OCI-LY3 (cell line): ENCODE measurements around the gene LDLRAD4.

Source experiments
- H2AFZ ChIP-seq: fragments of 200-600, 300-600 bp; shearing (Covaris generic); 2 replicates; pipeline ENCODE4 v1.6.0; 2014; ENCODE audit warnings: antibody characterized with exemption, low read depth, low read length
- H3K27ac ChIP-seq: fragments of 200-600, 300-600 bp; sonication (generic); 2 replicates; pipeline ENCODE4 v1.5.1; 2014; ENCODE audit warnings: mild to moderate bottlenecking, low read length, moderate library complexity, mixed read lengths
- H3K27me3 ChIP-seq: fragments of 200-600, 300-600 bp; sonication (generic); 2 replicates; pipeline ENCODE4 v1.6.1; 2014; ENCODE audit warnings: low read depth, low read length, mixed read lengths
- H3K36me3 ChIP-seq: fragments of 200-600, 300-600 bp; sonication (generic); replicated peaks from 2 replicates; pipeline ENCODE3; 2014; ENCODE audit warnings: low read depth, low read length, mixed read lengths
- H3K4me1 ChIP-seq: fragments of 300-600, 200-600 bp; sonication (generic); 2 replicates; pipeline ENCODE4 v1.6.1; 2014; ENCODE audit warnings: low read length, mixed read lengths
- H3K4me2 ChIP-seq: fragments of 200-600, 300-600 bp; sonication (generic); 2 replicates; pipeline ENCODE4 v1.6.1; 2014; ENCODE audit warnings: low read length, mixed read lengths
- H3K4me3 ChIP-seq: fragments of 300-600, 200-600 bp; sonication (generic); 2 replicates; pipeline ENCODE4 v1.5.1; 2014; ENCODE audit warnings: antibody characterized with exemption, mild to moderate bottlenecking, low read length, moderate library complexity
- H3K79me2 ChIP-seq: fragments of 300-600, 200-600 bp; shearing (Covaris generic); 2 replicates; pipeline ENCODE4 v1.6.1; 2014; ENCODE audit warnings: mild to moderate bottlenecking, low read length, mixed read lengths
- H3K9ac ChIP-seq: fragments of 300-600, 200-600 bp; shearing (Covaris generic); 2 replicates; pipeline ENCODE4 v1.6.0; 2014; ENCODE audit warnings: mild to moderate bottlenecking, low read length, moderate library complexity
- H3K9me3 ChIP-seq: fragments of 200-600, 300-600 bp; shearing (Covaris generic); 2 replicates; pipeline ENCODE4 v1.6.1; 2014; ENCODE audit warnings: low read length, mixed read lengths; ENCODE audit not compliant: insufficient read depth
- H4K20me1 ChIP-seq: fragments of 200-600, 300-600 bp; sonication (generic); 2 replicates; pipeline ENCODE4 v1.6.1; 2016; ENCODE audit warnings: low read length, mixed read lengths; ENCODE audit not compliant: insufficient read depth
- EZH2phosphoT487 ChIP-seq: fragments of 200-600 bp; shearing (Covaris generic); IDR thresholded peaks from 2 replicates; pipeline ENCODE4 v1.6.1; 2018; ENCODE audit warnings: antibody characterized with exemption, mixed run types, low read depth
- TF ChIP-seq, protein P1 (sequence below): fragments of 200-600, 300-600 bp; sonication (generic); IDR thresholded peaks from 2 replicates; pipeline ENCODE4 v1.5.1; 2014; ENCODE audit warnings: antibody characterized with exemption, low read length, low read depth

The LDLRAD4 gene

DNA sequence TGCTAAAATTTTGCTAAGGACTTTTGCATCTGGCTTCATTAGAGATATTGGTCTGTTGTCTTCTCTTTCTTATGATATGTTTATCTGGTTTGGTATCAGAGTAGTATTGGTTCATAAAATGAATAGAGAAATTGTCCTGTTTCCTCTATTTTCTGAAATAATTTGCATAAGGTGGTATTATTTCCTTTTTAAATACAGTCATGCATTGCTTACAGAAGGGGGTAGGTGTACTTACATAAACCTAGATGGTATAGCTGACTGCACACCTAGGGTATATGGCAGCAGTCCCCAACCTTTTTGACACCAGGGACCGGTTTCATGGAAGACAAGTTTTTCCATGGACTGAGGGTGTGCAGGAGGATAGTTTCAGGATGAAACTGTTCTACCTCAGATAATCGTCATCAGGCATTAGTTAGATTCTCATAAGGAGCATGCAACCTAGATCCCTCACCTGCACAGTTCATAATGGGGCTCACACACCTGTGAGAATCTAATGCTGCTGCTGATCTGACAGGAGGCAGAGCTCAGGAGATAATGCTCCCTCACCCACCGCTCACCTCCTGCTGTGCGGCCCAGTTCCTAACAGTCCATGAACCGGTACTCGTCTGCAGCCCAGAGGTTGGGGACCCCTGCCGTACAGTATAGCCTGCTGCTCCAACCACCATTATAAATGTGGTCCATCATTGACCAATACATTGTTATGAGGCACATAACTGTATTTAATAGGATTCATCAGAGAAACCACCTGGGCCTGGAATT, 318.6 kb downstream of the LDLRAD4 start:
- Histone ChIP-seq H3K36me3 (no peaks in the 10 kb centered on the region), H3K9me3 (no peaks in the 10 kb centered on the region), H2AFZ (no peak overlapping the region), H3K4me3 (no peak overlapping the region), H3K79me2 (no peaks in the 10 kb centered on the region), H3K4me1 (peaks cover 22% of the 10 kb centered on the region), H4K20me1 (no peaks in the 10 kb centered on the region), H3K4me2 (peak overlapping the region; percentile 14), H3K27ac (no peak overlapping the region), H3K9ac (no peak overlapping the region), H3K27me3 (peaks cover 52% of the 10 kb centered on the region)
- TF ChIP-seq, protein P1, sequence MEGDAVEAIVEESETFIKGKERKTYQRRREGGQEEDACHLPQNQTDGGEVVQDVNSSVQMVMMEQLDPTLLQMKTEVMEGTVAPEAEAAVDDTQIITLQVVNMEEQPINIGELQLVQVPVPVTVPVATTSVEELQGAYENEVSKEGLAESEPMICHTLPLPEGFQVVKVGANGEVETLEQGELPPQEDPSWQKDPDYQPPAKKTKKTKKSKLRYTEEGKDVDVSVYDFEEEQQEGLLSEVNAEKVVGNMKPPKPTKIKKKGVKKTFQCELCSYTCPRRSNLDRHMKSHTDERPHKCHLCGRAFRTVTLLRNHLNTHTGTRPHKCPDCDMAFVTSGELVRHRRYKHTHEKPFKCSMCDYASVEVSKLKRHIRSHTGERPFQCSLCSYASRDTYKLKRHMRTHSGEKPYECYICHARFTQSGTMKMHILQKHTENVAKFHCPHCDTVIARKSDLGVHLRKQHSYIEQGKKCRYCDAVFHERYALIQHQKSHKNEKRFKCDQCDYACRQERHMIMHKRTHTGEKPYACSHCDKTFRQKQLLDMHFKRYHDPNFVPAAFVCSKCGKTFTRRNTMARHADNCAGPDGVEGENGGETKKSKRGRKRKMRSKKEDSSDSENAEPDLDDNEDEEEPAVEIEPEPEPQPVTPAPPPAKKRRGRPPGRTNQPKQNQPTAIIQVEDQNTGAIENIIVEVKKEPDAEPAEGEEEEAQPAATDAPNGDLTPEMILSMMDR, result no peak

DNA sequence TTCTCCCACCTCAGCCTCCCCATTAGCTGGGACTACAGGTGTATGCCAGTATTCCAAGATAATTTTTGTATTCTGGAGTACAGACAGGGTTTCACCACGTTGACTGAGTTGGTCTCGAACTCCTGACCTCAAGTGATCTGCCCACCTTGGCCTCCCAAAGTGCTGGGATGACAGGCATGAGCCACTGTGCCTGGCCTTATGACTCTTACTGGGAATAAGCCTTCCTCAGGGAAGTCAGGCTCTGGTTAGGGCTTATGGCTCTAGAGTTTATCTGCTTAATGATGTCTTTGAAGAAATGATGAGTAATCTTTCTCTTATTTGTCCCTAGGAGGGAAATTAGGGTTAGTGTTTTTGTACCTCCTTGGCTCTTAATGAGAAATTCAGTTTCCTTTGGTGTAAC, 320.1 kb downstream of the LDLRAD4 start:
- Histone ChIP-seq H2AFZ (peak overlapping the region; percentile 22; the same call in 1 of the 2 replicates), H4K20me1 (no peaks in the 10 kb centered on the region), H3K27ac (no peak overlapping the region), H3K79me2 (no peaks in the 10 kb centered on the region), H3K4me1 (peaks cover 22% of the 10 kb centered on the region), H3K27me3 (peaks cover 45% of the 10 kb centered on the region), H3K9me3 (no peaks in the 10 kb centered on the region), H3K36me3 (no peaks in the 10 kb centered on the region), H3K9ac (no peak overlapping the region), H3K4me3 (no peak overlapping the region), H3K4me2 (no peak overlapping the region)
- no peak for TF ChIP-seq EZH2phosphoT487

DNA sequence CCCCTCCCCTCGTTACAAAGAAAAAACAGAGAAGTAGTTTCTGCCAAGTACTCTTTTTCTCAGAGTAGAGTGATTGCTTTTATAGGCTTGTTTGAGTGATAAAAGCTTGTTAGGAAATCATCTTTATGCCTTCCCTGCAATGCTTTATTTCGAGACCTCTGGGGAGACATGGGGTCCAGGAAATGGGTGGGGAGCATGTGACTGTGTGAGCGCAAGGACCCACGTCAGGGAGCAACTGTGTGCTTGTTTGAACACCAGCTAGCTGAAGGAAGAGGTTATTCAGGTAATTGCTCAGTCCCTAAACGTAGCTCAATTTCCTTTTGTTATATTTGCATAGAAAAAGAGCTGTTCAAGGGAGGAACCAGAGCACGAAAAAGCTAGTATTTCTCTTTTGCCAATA, 320.5 kb downstream of the LDLRAD4 start:
- no peak overlapping the region for H3K27ac ChIP-seq
- H4K20me1 ChIP-seq, result no peaks in the 10 kb centered on the region
- no peak overlapping the region; the same call in 1 of the 2 replicates for H3K4me3 ChIP-seq
- no peak for TF ChIP-seq EZH2phosphoT487
- TF ChIP-seq, protein P1, result no peak
- peak overlapping the region; percentile 22; the same call in 1 of the 2 replicates for H2AFZ ChIP-seq
- H3K4me2 ChIP-seq, result peak overlapping the region; percentile 33; the same call in 1 of the 2 replicates
- no peak overlapping the region for H3K9ac ChIP-seq
- peaks cover 22% of the 10 kb centered on the region for H3K4me1 ChIP-seq
- peaks cover 41% of the 10 kb centered on the region for H3K27me3 ChIP-seq
- H3K36me3 ChIP-seq, result no peaks in the 10 kb centered on the region
- no peaks in the 10 kb centered on the region for H3K9me3 ChIP-seq
- H3K79me2 ChIP-seq, result no peaks in the 10 kb centered on the region

DNA sequence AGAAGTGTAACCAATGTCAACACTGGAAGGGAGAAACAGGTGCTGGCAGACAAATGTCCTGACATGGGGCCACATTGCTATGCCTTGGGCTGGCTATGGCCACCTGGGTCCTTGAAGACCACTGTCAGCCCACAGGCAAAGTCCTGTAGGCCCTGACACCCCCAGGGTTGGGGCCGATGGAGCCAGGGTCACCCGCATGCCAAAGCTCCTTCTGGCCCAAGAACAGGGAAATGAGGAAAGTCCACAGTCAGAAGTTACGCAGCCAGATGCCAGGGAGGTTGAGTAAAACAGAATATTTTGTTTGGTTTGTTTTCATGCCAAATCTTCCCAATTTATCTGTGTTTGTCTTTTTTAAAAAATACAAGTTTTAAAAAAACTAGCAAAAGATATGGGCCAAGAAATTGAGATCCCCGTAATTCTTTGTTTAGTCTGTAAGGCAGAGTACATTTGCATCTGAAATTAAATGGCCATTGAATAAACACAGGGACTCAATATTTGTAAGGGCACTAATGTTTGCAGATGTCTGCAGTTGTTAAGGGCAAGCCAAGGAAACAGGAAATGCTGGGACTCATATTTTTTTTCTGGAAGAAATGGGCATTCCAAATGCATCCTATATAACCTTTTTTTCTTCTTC, 321.4 kb downstream of the LDLRAD4 start:
- H3K36me3 ChIP-seq, result no peaks in the 10 kb centered on the region
- H2AFZ ChIP-seq, result no peak overlapping the region
- H3K27me3 ChIP-seq, result peaks cover 32% of the 10 kb centered on the region
- H3K27ac ChIP-seq, result no peak overlapping the region
- peaks cover 22% of the 10 kb centered on the region for H3K4me1 ChIP-seq
- H3K9ac ChIP-seq, result no peak overlapping the region
- no peaks in the 10 kb centered on the region for H4K20me1 ChIP-seq
- no peaks in the 10 kb centered on the region for H3K79me2 ChIP-seq
- TF ChIP-seq, protein P1, result no peak
- no peak for TF ChIP-seq EZH2phosphoT487
- no peak overlapping the region for H3K4me2 ChIP-seq
- no peaks in the 10 kb centered on the region for H3K9me3 ChIP-seq
- no peak overlapping the region for H3K4me3 ChIP-seq
